ENCODE results near the gene PIM2.

PIM2 gene

DNA sequence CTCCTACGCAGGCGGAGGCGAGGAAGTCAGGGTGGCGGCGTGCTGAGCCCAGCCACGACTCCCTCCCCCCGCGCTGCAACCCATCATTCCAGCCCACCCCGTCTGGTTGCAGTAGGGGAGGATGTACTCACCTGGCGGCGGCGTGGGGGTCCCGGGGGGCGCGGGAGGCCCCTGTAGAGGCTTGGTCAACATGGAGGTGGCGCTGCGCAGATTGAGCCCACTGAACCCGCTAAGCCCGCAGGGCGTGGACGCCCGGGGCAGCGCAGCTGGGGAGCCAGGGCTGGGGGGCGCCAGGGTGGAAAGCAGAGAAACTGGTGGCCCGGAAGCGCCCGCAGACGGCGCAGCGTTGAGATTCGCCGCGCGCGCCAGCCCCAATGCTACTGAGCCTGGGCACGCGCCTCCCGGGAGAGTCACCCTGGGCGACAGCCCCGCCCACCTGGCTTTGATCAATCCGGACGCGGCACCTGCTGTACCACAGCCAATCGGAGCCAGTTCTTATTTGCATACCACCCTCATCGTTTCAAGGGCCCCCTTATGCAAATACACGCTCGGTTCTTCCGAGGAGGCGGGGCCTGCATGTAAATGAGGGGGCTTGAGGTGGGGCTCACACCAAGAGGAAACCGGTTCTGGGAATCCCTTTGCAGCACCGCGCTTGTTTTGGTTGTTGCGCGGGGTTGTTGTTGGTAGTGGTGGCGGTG lies at the start of gene PIM2:
Gene PIM2, minus strand, starts transcription at position 382 of the 698 bp plus-strand sequence. Its CDS starts 190 bp downstream, at position 192.
- peak; percentile 78 for DNase-seq (ENCODE audit: extremely low read depth, low read depth)
- peak within 1 kb of the TSS; percentile 72 for H3K4me3 ChIP-seq (replicated peaks; ENCODE audit: low read depth, low read length)
- TF ChIP-seq, protein P1, sequence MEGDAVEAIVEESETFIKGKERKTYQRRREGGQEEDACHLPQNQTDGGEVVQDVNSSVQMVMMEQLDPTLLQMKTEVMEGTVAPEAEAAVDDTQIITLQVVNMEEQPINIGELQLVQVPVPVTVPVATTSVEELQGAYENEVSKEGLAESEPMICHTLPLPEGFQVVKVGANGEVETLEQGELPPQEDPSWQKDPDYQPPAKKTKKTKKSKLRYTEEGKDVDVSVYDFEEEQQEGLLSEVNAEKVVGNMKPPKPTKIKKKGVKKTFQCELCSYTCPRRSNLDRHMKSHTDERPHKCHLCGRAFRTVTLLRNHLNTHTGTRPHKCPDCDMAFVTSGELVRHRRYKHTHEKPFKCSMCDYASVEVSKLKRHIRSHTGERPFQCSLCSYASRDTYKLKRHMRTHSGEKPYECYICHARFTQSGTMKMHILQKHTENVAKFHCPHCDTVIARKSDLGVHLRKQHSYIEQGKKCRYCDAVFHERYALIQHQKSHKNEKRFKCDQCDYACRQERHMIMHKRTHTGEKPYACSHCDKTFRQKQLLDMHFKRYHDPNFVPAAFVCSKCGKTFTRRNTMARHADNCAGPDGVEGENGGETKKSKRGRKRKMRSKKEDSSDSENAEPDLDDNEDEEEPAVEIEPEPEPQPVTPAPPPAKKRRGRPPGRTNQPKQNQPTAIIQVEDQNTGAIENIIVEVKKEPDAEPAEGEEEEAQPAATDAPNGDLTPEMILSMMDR (IDR thresholded peaks at IDR 0.05; ENCODE audit: low read depth, low read length, missing control alignments): no peak

DNA sequence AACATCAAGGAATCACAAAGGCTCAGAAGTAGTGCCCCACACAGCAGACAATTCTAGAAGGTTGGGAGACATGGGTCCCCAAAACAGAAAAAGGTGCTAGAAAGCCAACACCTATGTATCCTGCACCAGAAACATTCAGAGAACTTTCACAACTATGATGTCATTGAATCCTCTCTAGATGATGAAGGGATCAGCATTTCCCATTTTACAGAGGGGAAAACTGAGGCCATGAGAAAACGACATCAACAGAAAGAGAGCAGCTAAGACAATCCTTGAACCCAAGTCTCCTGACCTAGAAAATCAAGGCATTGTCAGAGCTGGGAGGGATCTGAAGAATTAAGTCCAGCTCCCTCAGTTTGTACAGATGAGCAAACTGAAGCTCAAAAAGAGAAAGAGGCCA lies 49.6 kb upstream of the PIM2 start:
- no peak overlapping the region for H3K4me3 ChIP-seq (replicated peaks; ENCODE audit: low read depth, low read length)
- DNase-seq (ENCODE audit: extremely low read depth, low read depth): no peak
- TF ChIP-seq, protein P1 (IDR thresholded peaks at IDR 0.05; ENCODE audit: low read depth, low read length, missing control alignments): no peak

DNA sequence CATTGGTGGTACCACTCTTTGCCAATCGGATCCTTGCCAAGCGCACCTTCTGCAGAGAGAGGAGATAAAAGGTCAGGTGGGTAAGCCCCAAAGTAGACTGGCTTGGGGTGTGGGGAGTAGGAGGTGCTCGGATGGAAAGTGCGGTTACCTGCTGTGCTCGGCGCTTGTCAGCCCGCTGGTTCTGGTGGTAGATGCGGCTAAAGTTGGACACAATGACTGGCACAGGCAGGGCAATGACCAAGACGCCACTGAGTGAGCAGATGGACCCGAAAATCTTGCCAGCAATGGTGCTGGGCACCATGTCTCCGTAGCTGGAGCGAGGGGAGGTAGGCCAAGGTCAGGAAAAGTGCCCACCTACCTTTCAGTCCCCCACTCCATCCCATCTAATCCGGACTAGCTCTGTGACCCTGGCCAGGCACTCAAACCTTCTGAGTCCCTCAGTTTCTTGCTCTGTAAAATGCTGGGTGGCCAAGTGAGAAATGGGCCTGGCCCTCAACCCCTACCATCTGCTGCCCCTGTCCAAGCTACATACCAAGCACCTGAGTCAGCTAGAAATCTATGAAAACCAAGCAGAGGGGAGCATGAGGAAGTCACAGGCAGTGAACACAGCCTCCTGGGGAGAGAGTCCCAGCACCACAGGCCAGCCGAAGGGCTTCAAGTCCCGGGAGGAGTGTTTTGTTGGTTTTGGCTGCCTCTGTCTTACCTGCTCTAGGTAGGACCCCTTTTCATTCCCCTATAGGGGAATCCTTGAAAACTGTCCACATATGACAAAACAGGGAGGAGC lies 48.2 kb upstream of the PIM2 start:
- TF ChIP-seq, protein P1 (IDR thresholded peaks at IDR 0.05; ENCODE audit: low read depth, low read length, missing control alignments): no peak
- no peak overlapping the region for H3K4me3 ChIP-seq (replicated peaks; ENCODE audit: low read depth, low read length)
- no peak for DNase-seq (ENCODE audit: extremely low read depth, low read depth)

DNA sequence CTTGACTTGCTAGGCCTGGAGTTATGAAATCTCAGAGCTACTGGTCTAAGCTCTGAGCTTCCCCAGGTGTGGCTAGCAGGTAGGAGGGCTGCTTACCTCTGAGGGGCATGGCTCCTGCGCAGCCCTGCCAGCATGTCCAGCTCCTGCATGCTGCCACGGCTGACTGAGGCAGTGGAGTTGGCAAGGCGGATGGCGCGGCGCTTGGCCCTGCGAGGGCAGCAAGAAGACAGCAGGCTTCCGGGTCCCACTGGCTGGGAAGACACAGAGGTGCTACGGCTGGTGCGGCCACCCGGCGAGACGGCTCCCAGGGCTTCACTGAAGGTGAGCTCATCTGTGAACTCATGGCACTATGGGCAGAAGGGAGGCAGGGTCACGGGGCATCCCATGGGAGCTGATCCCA lies 47.1 kb upstream of the PIM2 start:
- H3K4me3 ChIP-seq (replicated peaks; ENCODE audit: low read depth, low read length): no peak overlapping the region
- no peak for DNase-seq (ENCODE audit: extremely low read depth, low read depth)
- TF ChIP-seq, protein P1 (IDR thresholded peaks at IDR 0.05; ENCODE audit: low read depth, low read length, missing control alignments): no peak

DNA sequence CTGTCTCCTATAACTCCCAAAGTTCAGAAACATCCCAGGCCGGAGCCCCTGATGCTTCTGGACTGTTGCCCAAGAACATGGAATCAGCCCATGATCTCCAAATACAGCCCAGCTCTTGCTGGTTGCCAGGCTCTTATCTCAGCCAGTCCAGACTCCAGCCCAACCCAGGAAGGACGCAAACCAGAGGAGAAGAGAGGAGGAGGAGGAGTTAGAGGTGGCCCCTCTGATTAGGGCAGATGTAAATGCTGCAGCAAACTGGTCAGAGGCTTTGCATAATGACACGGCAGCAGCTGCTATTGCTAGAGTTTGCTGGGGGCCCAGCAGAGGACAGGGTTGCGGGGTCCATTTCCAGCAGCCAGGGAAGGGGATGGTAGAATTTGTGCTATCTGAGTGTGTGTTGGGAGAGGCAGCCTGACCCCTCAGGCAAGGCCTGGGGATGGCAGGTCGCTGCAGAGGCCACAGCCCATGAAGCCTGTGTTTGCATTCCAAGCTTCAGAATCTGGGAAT lies 42.8 kb upstream of the PIM2 start:
- no peak overlapping the region for H3K4me3 ChIP-seq (replicated peaks; ENCODE audit: low read depth, low read length)
- TF ChIP-seq, protein P1 (IDR thresholded peaks at IDR 0.05; ENCODE audit: low read depth, low read length, missing control alignments): no peak
- DNase-seq (ENCODE audit: extremely low read depth, low read depth): no peak

DNA sequence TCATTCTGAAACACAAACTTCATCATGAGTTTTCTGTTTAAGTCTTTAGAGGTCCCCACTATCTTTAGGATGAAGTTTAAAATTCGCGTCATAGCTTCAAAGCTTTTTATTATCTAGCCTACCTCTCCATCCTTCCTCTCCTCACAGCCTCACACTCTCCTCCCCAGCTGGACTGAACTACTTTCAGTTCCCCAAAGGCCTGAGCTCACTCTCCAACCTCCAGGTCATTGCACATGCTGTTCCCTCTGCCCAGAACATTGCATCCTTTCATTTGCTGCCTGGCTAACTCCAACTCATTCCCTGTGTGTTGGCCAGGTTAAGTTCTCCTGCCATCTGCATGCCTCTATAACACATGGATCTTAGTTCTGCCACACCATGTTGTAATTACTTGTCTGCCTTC lies 41.5 kb upstream of the PIM2 start:
- no peak overlapping the region for H3K4me3 ChIP-seq (replicated peaks; ENCODE audit: low read depth, low read length)
- DNase-seq (ENCODE audit: extremely low read depth, low read depth): no peak
- TF ChIP-seq, protein P1 (IDR thresholded peaks at IDR 0.05; ENCODE audit: low read depth, low read length, missing control alignments): no peak
